CD4-positive, alpha-beta T cell (primary cell): ENCODE measurements around the gene MMP11. TPM values are rescaled to one million over a fixed set of nuclear protein-coding genes. Genes with fewer than 3 reads are reported as not detected.

Experiments used
- ATAC-seq: fragments of 200-7000 bp; cut with Tn5 transposase; one replicate; pipeline ENCODE4 v1.10.0; 2022; ENCODE audit warnings: mild to moderate bottlenecking; ENCODE audit not compliant: poor library complexity
- CTCF ChIA-PET: fragments of 350-600 bp; sonication (Branson Sonifier 250); formaldehyde crosslinking; loops from one replicate; lab custom pipeline; 2021; ENCODE audit warnings: antibody characterized with exemption, inconsistent platforms; lab: Charles Lee
- POLR2A ChIA-PET: fragments of 350-600 bp; sonication (Branson Sonifier 250); formaldehyde crosslinking; loops from one replicate; lab custom pipeline; 2021; ENCODE audit warnings: antibody characterized with exemption, inconsistent platforms; lab: Charles Lee
- DNase-seq, 14 experiments: peaks; one replicate each; pipeline ENCODE4 v3.0.0-alpha.2; 2013 to 2020; ENCODE audit warnings: mixed read lengths in 2 of 14
- H3K27ac ChIP-seq, 2 donors: one replicate each; pipeline versions ENCODE4 v1.5.1 to v1.7.0; 2013; ENCODE audit warnings: low read length in 2 of 2, low read depth in 1 of 2, mild to moderate bottlenecking in 1 of 2
- H3K27me3 ChIP-seq, 2 experiments: 1 replicate in 1 of 2; 2 replicates in 1 of 2; pipeline versions ENCODE4 v1.6.1 to v1.7.0; 2013; ENCODE audit warnings: low read length in 2 of 2, control low read depth in 1 of 2, mild to moderate bottlenecking in 1 of 2, moderate library complexity in 1 of 2; ENCODE audit not compliant: insufficient read depth in 2 of 2, control insufficient read depth in 1 of 2
- H3K36me3 ChIP-seq: one replicate; pipeline ENCODE4 v1.6.1; 2013; ENCODE audit warnings: low read length, control low read depth; ENCODE audit not compliant: insufficient read depth
- H3K4me1 ChIP-seq: one replicate; pipeline ENCODE4 v1.6.1; 2013; ENCODE audit warnings: low read length, control low read depth; ENCODE audit not compliant: insufficient read depth
- H3K4me3 ChIP-seq: one replicate; pipeline ENCODE4 v1.5.1; 2013; ENCODE audit warnings: mild to moderate bottlenecking, low read length, moderate library complexity
- H3K9me3 ChIP-seq, 2 experiments: 1 replicate in 1 of 2; 2 replicates in 1 of 2; pipeline versions ENCODE4 v1.6.1 to v1.7.0; 2013; ENCODE audit warnings: low read length in 2 of 2, mild to moderate bottlenecking in 2 of 2, control low read depth in 1 of 2, moderate library complexity in 1 of 2; ENCODE audit not compliant: control insufficient read depth in 1 of 2, insufficient read depth in 1 of 2
- H3K27ac Mint-ChIP-seq: one replicate; pipeline ENCODE4 v1.8.0; 2020; ENCODE audit warnings: mixed read lengths
- H3K27me3 Mint-ChIP-seq: one replicate; pipeline ENCODE4 v1.8.0; 2021; ENCODE audit warnings: mixed read lengths
- H3K36me3 Mint-ChIP-seq: one replicate; pipeline ENCODE4 v1.8.0; 2021; ENCODE audit warnings: low read depth, mixed read lengths
- H3K4me1 Mint-ChIP-seq: one replicate; pipeline ENCODE4 v1.8.0; 2021; ENCODE audit warnings: low read depth, mixed read lengths
- H3K4me3 Mint-ChIP-seq: one replicate; pipeline ENCODE4 v1.8.0; 2020; ENCODE audit warnings: mild to moderate bottlenecking, mixed read lengths
- H3K9me3 Mint-ChIP-seq: one replicate; pipeline ENCODE4 v1.8.0; 2020; ENCODE audit warnings: mixed read lengths
- CTCF ChIP-seq: fragments of 200-600 bp; IDR thresholded peaks from one replicate; pipeline ENCODE4 v1.8.0; 2022; ENCODE audit warnings: antibody characterized with exemption, mild to moderate bottlenecking
- intact Hi-C, 2 experiments: fragments of 100-400 bp; cut with DNase I in 1 of 2; cut with micrococcal nuclease in 1 of 2; formaldehyde crosslinking; loops; one replicate each; pipeline versions ENCODE4 v1.15.1 to v1.9.0; 2023 to 2025; cut with DNase I, micrococcal nuclease
- total RNA-seq, 174 experiments: library from RNA in 2 of 174; stranded (reverse) in 2 of 174; gene quantifications; one replicate each; pipeline ENCODE4 v1.2.3 and lab custom pipeline; 2021 to 2026

Gene MMP11
- total RNA-seq, 2 experiments from 2014 or later: 2.3 to 2.4 TPM

GRCh38 chr22:23825246-23825905, 52.7 kb downstream of the MMP11 start:
- H3K27ac Mint-ChIP-seq: no peak overlapping the region
- no peaks in the 10 kb centered on the region for H3K9me3 ChIP-seq
- no peak overlapping the region for H3K4me3 ChIP-seq
- H3K36me3 ChIP-seq: peaks cover 78% of the 10 kb centered on the region
- no peaks in the 10 kb centered on the region for H3K27me3 ChIP-seq
- intact Hi-C loops: no loop called here
- peak in 1 of 14 experiments; percentile 5 for DNase-seq
- no peak for ATAC-seq
- POLR2A ChIA-PET: no interaction called here
- no peaks in the 10 kb centered on the region for H3K4me1 Mint-ChIP-seq
- H3K4me1 ChIP-seq: peaks cover 5% of the 10 kb centered on the region
- no peaks in the 10 kb centered on the region for H3K27me3 Mint-ChIP-seq
- TF ChIP-seq CTCF: no peak
- no peaks in the 10 kb centered on the region for H3K9me3 Mint-ChIP-seq
- peaks cover 79% of the 10 kb centered on the region for H3K36me3 Mint-ChIP-seq
- H3K27ac ChIP-seq: no peak overlapping the region
- CTCF ChIA-PET: no interaction called here
- no peak overlapping the region for H3K4me3 Mint-ChIP-seq

DNA sequence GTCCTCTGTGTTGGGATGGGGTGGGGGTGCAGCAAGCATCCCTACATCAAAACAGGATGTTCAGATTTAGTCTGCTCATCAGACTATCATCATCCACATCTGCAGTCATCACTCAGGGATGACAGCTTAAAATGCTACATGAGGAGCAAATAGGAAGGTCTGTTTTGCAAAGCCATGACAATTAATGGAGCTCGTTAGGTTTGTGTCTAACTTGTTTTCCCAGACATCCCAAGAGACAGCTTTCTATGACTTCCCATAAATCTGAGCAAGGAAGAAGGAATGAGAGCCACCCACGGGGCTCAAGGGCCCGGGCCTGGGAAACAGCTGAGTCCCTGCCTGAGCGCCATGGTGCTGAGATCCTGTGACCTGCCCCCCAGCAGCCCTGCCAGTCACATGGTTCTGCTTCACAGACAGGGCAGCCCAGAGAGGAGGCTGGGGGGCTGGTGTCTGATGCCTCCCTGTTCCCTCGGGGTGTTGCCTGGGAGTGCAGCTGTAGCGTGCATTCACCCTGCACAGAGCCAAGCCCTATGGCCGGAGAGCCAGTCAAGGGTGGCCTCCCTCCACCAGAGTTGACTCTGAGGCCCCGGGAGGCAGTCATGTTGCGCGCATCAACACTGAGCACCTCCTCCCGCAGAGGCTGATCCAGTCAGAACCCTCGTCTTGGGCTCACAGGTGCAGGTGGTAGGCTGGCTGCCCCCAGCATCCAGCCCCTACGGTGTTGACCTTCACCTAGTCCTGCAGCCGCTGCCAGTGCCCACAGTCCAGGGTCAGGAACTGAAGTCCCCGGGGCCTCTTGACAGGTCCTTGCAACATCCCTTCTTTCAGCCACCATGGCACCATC, 54.1 kb downstream of the MMP11 start:
- H3K27ac Mint-ChIP-seq: no peak overlapping the region
- H3K4me3 Mint-ChIP-seq: no peak overlapping the region
- no peaks in the 10 kb centered on the region for H3K9me3 Mint-ChIP-seq
- no peak overlapping the region for H3K27ac ChIP-seq
- no peak overlapping the region for H3K4me3 ChIP-seq
- H3K36me3 ChIP-seq: peaks cover 74% of the 10 kb centered on the region
- no peaks in the 10 kb centered on the region for H3K4me1 ChIP-seq
- ChIA-PET CTCF (no interaction called here), POLR2A (no interaction called here)
- no peak for TF ChIP-seq CTCF
- no peaks in the 10 kb centered on the region for H3K9me3 ChIP-seq
- no peaks in the 10 kb centered on the region for H3K27me3 ChIP-seq
- no peaks in the 10 kb centered on the region for H3K4me1 Mint-ChIP-seq
- no peak for ATAC-seq
- intact Hi-C loops: no loop called here
- no peak for DNase-seq
- peaks cover 77% of the 10 kb centered on the region for H3K36me3 Mint-ChIP-seq
- H3K27me3 Mint-ChIP-seq: no peaks in the 10 kb centered on the region

- Mint-ChIP-seq H3K27me3 (no peaks in the 10 kb centered on the region), H3K4me3 (no peak overlapping the region), H3K9me3 (no peaks in the 10 kb centered on the region), H3K4me1 (no peaks in the 10 kb centered on the region), H3K27ac (no peak overlapping the region), H3K36me3 (peaks cover 69% of the 10 kb centered on the region)
- ChIA-PET POLR2A (no interaction called here), CTCF (no interaction called here)
- ATAC-seq (no peak), DNase-seq (no peak)
- no peaks in the 10 kb centered on the region for H3K9me3 ChIP-seq
- no peak for TF ChIP-seq CTCF
- peaks cover 73% of the 10 kb centered on the region for H3K36me3 ChIP-seq
- H3K27ac ChIP-seq: no peak overlapping the region
- intact Hi-C loops: no loop called here
- H3K4me3 ChIP-seq: no peak overlapping the region
- no peaks in the 10 kb centered on the region for H3K27me3 ChIP-seq
- H3K4me1 ChIP-seq: no peaks in the 10 kb centered on the region
These were observed 54.8 kb downstream of the MMP11 start for GRCh38 chr22:23827351-23827995.
